Esophagus (tissue), 2 donors: ENCODE measurements around the gene MASP1. TPM values are rescaled to one million over a fixed set of nuclear protein-coding genes. Genes with fewer than 3 reads are reported as not detected.

Experiments
- H3K27ac ChIP-seq, 2 donors: one replicate each; pipeline ENCODE4 v1.5.1; 2013; ENCODE audit warnings: low read depth in 2 of 2, mild to moderate bottlenecking in 2 of 2, inconsistent platforms in 1 of 2, low read length in 1 of 2, moderate library complexity in 1 of 2
- H3K27me3 ChIP-seq, 2 donors: one replicate each; pipeline ENCODE4 v1.6.1; 2013; ENCODE audit warnings: low read length in 2 of 2, control low read depth in 1 of 2, mild to moderate bottlenecking in 1 of 2; ENCODE audit not compliant: insufficient read depth in 2 of 2, control insufficient read depth in 1 of 2
- H3K36me3 ChIP-seq, 2 donors: one replicate each; pipeline ENCODE4 v1.6.1; 2013; ENCODE audit warnings: low read length in 1 of 2; ENCODE audit not compliant: control insufficient read depth in 2 of 2, insufficient read depth in 2 of 2
- H3K4me1 ChIP-seq, 2 donors: one replicate each; pipeline ENCODE4 v1.6.1; 2013; ENCODE audit warnings: low read length in 1 of 2; ENCODE audit not compliant: control insufficient read depth in 2 of 2, insufficient read depth in 2 of 2
- H3K4me3 ChIP-seq, 2 donors: one replicate each; pipeline ENCODE4 v1.5.1; 2013; ENCODE audit warnings: low read length in 2 of 2, mild to moderate bottlenecking in 2 of 2, low read depth in 1 of 2, moderate library complexity in 1 of 2
- H3K9me3 ChIP-seq, 2 donors: one replicate each; pipeline ENCODE4 v1.6.1; 2013; ENCODE audit warnings: mild to moderate bottlenecking in 2 of 2, low read depth in 1 of 2, low read length in 1 of 2, moderate library complexity in 1 of 2; ENCODE audit not compliant: control insufficient read depth in 2 of 2, insufficient read depth in 1 of 2
- WGBS, 2 donors: extraction: QIAGEN DNeasy Blood & Tissue Kit; methylation state at CpG; one replicate each; pipeline ENCODE4 v1.1.7; 2013; 5-methylcytosine and 5-hydroxymethylcytosine counted together
- polyA plus RNA-seq, 2 donors: library from polyadenylated mRNA; stranded (reverse); fragments of 200-250 nt; gene quantifications; one replicate each; pipeline ENCODE4 v1.2.3, GENCODE V29; 2013
- donor health status: healthy with polysubstance abuse.
- donor health status: Bipolar disorder and iron deficiency.

MASP1 gene
- polyA plus RNA-seq, 2 donors: 0.14 to 0.93 TPM

DNA sequence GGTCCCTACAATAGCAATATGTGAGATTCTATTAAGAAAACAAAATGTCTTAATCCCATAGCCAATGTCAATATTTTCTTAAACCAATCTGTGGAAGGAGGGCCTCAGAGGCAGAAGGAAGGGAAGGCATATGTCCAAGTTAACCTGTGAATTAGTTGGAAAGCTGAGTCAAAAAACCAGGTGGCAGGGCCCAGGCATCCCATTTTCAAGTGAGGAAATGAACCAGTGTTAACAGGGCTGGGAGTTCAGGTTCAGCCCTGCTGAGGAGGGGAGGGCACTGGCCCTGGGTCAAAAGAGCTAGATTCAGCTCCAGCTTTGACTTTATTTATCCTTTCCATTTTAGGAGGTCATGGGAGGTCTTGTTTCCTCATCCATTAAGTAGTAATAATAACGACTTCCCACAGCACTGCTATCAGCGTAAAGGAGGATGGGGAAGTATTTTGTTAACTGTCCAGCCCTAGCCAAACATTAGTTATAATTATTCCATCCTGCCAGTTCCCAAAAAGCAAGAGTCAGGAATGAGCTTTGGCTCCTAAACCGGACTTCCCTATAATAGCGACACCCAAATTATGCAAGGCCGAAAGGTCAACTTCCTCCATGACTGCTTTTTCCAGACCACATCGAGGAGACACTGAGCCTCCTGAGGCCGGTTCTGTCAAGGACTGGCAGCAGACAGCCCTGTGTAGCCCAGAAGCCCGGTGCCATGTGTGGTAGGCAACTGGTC lies 3.2 kb downstream of the MASP1 start:
- Histone ChIP-seq H3K4me1 (peaks cover 0 to 3% of the 10 kb centered on the region in 2 donors), H3K27me3 (no peaks in the 10 kb centered on the region), H3K36me3 (no peaks in the 10 kb centered on the region), H3K9me3 (no peaks in the 10 kb centered on the region), H3K27ac (no peak overlapping the region), H3K4me3 (no peak overlapping the region)
- WGBS, 2 donors: 57 to 58% methylated on average over 8 of the region's 8 CpGs

- no peaks in the 10 kb centered on the region for H3K36me3 ChIP-seq
- no peaks in the 10 kb centered on the region for H3K9me3 ChIP-seq
- H3K27ac ChIP-seq: no peak overlapping the region
- no peak overlapping the region for H3K4me3 ChIP-seq
- no peaks in the 10 kb centered on the region for H3K27me3 ChIP-seq
- peaks cover 0 to 3% of the 10 kb centered on the region in 2 donors for H3K4me1 ChIP-seq
- 50 to 53% methylated on average over 1 of the region's 1 CpG for WGBS, 2 donors
These were observed 4.3 kb downstream of the MASP1 start for GRCh38 chr3:187287256-187287655.

- no peaks in the 10 kb centered on the region for H3K36me3 ChIP-seq
- 88 to 90% methylated on average over 5 of the region's 5 CpGs for WGBS, 2 donors
- no peak overlapping the region for H3K4me3 ChIP-seq
- H3K27ac ChIP-seq: no peak overlapping the region
- no peaks in the 10 kb centered on the region for H3K27me3 ChIP-seq
- H3K9me3 ChIP-seq: no peaks in the 10 kb centered on the region
- H3K4me1 ChIP-seq: peaks cover 0 to 3% of the 10 kb centered on the region in 2 donors
These were observed 5.0 kb downstream of the MASP1 start for GRCh38 chr3:187286467-187287059.

- Histone ChIP-seq H3K36me3 (no peaks in the 10 kb centered on the region), H3K27ac (no peak overlapping the region), H3K4me3 (no peak overlapping the region), H3K27me3 (no peaks in the 10 kb centered on the region), H3K4me1 (no peaks in the 10 kb centered on the region), H3K9me3 (no peaks in the 10 kb centered on the region)
- 72 to 82% methylated on average over 4 of the region's 4 CpGs for WGBS, 2 donors
These were observed 10.3 kb downstream of the MASP1 start for GRCh38 chr3:187281191-187281714.

GRCh38 chr3:187280644-187281043 lies 10.9 kb downstream of the MASP1 start:
- H3K27me3 ChIP-seq: no peaks in the 10 kb centered on the region
- no peaks in the 10 kb centered on the region for H3K4me1 ChIP-seq
- no peaks in the 10 kb centered on the region for H3K9me3 ChIP-seq
- H3K4me3 ChIP-seq: no peak overlapping the region
- H3K36me3 ChIP-seq: no peaks in the 10 kb centered on the region
- 63 to 75% methylated on average over 1 of the region's 1 CpG for WGBS, 2 donors
- H3K27ac ChIP-seq: no peak overlapping the region

DNA sequence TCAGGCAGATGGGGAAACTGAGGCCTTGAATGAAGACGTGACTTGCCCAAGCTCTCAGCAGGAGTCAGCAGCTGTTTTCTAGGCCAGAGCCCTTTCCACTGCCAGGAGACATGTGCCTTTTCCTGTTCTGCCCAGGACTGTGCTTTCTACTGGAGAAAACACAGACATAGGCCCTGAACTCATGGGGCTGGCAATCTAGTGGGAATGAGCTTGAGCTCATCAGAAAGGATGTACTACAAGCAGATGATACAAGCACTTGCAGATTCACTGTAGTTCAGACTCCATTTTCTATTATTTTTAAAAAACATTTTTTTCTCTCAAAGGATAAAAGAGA lies 14.4 kb downstream of the MASP1 start:
- Histone ChIP-seq H3K4me3 (no peak overlapping the region), H3K36me3 (no peaks in the 10 kb centered on the region), H3K4me1 (no peaks in the 10 kb centered on the region), H3K27me3 (no peaks in the 10 kb centered on the region), H3K27ac (no peak overlapping the region), H3K9me3 (no peaks in the 10 kb centered on the region)
- WGBS, 2 donors: 50 to 75% methylated on average over 1 of the region's 1 CpG

DNA sequence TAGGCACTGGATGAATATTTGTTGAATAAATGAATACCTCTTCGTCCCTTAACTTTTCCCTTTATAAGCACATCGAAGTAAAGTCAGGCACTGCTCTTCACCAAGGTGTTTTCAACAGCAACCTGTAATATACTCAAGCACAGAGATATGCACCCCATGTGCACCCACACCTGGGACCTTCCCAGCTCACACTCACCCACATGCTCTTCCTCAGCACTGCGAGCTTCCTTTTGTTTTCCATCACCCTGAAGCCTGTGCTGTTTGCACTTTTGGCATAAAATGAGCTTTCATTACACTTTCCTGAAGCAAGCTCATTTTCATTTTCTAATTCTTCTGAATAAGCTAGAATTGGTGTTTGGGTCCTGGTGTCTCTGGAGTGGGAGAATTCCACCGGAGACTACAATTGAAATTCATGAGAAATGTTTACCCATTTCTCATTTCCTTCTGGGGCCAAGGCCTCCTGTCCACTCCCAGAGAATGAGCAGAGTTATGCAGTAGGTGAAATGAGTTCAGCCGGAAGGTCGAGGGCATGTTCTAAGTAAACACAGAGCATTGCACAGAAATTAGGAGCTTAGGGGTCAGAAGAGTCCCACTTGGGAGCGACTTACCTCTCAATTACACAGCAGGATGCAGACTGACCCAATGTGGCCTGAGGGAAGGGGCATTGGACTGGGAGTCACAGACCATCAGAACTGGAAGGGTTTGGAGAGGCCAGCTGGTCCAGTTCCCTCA lies 15.0 kb downstream of the MASP1 start:
- Histone ChIP-seq H3K4me3 (no peak overlapping the region), H3K36me3 (no peaks in the 10 kb centered on the region), H3K27me3 (no peaks in the 10 kb centered on the region), H3K9me3 (no peaks in the 10 kb centered on the region), H3K27ac (no peak overlapping the region), H3K4me1 (no peaks in the 10 kb centered on the region)
- WGBS, 2 donors: 73 to 81% methylated on average over 7 of the region's 7 CpGs

- Histone ChIP-seq H3K4me3 (no peak overlapping the region), H3K36me3 (no peaks in the 10 kb centered on the region), H3K4me1 (no peaks in the 10 kb centered on the region), H3K27me3 (no peaks in the 10 kb centered on the region), H3K27ac (no peak overlapping the region), H3K9me3 (no peaks in the 10 kb centered on the region)
- WGBS, 2 donors: 34 to 38% methylated on average over 5 of the region's 5 CpGs
These were observed 16.6 kb downstream of the MASP1 start for GRCh38 chr3:187274977-187275338.

DNA sequence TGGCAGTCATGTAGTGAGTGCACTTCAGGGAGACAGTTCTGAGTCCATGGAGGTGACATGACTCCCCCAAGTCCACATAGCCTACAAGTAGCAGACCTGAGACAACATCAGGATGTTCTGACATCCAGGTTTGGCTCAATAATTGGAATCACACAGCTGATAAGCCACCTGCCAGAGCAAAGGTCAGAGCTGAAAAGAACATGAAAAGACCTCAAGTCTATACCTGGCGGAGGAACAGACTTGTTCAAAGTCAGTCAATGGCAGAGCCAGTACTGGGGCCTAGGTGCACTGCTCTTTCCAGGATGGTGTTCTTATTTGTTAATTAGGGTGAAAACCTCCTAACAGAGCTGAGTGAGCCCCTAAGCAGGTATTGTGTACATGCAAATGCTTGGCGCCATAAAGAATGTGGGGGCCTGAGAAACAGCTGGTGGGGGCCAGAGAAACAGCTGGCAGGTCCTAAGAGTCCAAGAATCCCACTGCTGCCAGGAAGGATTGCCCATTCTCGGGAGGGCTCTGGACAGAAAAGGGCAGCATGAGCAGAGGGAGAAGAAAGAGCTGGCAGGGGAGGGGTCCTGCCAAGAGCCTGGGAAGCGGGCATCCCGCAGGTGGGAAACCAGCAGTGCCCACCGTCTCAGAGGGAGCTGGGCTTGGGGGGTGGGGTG lies 17.1 kb downstream of the MASP1 start:
- Histone ChIP-seq H3K9me3 (no peaks in the 10 kb centered on the region), H3K27me3 (no peaks in the 10 kb centered on the region), H3K4me3 (no peak overlapping the region), H3K4me1 (no peaks in the 10 kb centered on the region), H3K27ac (no peak overlapping the region), H3K36me3 (no peaks in the 10 kb centered on the region)
- WGBS, 2 donors: 77 to 84% methylated on average over 6 of the region's 6 CpGs
